Measurements from ENCODE around the gene ELANE.
"Not testable (repeated sequence)": the region's sequence is repeated elsewhere in the genome, so short reads cannot be mapped to it uniquely, and the experiment has no call there.

The ELANE gene

GRCh38 chr19:881385-882071 lies 29.4 kb downstream of the ELANE start:
- FAIRE-seq, result no peak

- FAIRE-seq, result no peak
Observed at GRCh38 chr19:882871-883497, 30.9 kb downstream of the ELANE start.

- FAIRE-seq, result no peak
Observed at GRCh38 chr19:883661-884211, 31.6 kb downstream of the ELANE start.

- FAIRE-seq, result no peak
Observed at GRCh38 chr19:884420-885211, 32.5 kb downstream of the ELANE start.

GRCh38 chr19:885536-886224 lies 33.6 kb downstream of the ELANE start:
- no peak for FAIRE-seq

GRCh38 chr19:887072-887471 lies 35.0 kb downstream of the ELANE start:
- FAIRE-seq, result no peak

- no peak for FAIRE-seq
Observed at GRCh38 chr19:887599-887998, 35.5 kb downstream of the ELANE start.

- no peak for FAIRE-seq
Observed at GRCh38 chr19:888581-889385, 36.7 kb downstream of the ELANE start.

GRCh38 chr19:889662-890295 lies 37.7 kb downstream of the ELANE start:
- FAIRE-seq, result no peak

GRCh38 chr19:890831-891230 lies 38.7 kb downstream of the ELANE start:
- FAIRE-seq, result no peak

GRCh38 chr19:891421-892200 lies 39.5 kb downstream of the ELANE start:
- FAIRE-seq, result not testable (repeated sequence)

GRCh38 chr19:892243-892893 lies 40.3 kb downstream of the ELANE start:
- no peak for FAIRE-seq

- no peak for FAIRE-seq
Observed at GRCh38 chr19:892894-893689, 41.0 kb downstream of the ELANE start, which contains the start of the genes MED16 and RNU6-9. TSS of gene MED16 (minus strand) at chr19:893187. CDS start at chr19:891131, 2,056 bp downstream. TSS of gene RNU6-9 (plus strand) at chr19:893484.

- FAIRE-seq, result no peak
Observed at GRCh38 chr19:896434-896833, 44.3 kb downstream of the ELANE start.

GRCh38 chr19:896999-897398 lies 44.9 kb downstream of the ELANE start:
- no peak for FAIRE-seq

GRCh38 chr19:897442-898039 lies 45.4 kb downstream of the ELANE start:
- no peak for FAIRE-seq

GRCh38 chr19:898663-899062 lies 46.6 kb downstream of the ELANE start:
- FAIRE-seq, result no peak

GRCh38 chr19:899336-900042 lies 47.4 kb downstream of the ELANE start:
- no peak for FAIRE-seq

Measured in colon (tissue), 2 donors.